Superior temporal gyrus (tissue), 1 donor: ENCODE results near the gene SCAPER.
"Not testable (repeated sequence)": the region's sequence is repeated elsewhere in the genome, so short reads cannot be mapped to it uniquely, and the experiment has no call there.

Source experiments
- DNase-seq: peaks from one replicate; pipeline ENCODE4 v3.0.0-alpha.2; 2016; ENCODE audit errors: extremely low spot score

SCAPER gene

DNA sequence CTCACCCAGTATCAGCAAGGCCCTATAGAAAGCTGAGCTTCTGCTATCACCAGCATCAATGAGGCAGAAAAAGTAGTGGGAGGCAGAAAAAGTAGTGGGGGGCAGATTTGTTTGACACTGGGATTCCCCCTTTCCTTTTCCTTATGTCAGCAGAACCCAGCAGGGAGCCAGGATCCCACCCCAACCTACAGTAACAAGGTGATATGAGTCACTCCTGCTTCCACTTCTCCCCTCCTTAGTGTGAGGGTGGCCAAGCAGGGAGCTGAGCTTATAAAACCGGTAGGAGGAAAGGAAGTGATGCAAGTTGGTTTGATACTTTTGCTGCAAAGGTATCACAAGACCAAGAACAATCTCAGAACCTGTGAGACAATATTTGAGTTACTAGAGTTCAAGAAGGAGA is 128.7 kb downstream of the SCAPER start:
- no peak for DNase-seq

DNA sequence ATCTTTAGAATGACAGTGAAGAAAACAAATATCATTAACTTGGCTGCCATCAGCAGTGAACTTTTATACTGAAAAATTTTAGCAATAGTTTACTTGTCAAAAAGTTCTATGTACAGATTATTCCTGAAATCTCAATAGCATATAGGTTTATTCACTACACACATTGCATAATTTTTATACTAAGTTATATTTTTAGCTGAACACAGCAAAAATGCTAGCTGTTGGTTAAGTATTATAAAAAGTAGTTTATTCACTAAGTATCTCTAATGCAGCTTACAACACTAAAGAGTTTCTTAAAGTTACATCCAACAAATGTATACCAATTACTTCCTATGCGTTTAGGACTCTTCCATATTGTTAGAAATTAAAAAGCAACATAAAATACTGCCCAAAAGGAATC is 131.9 kb downstream of the SCAPER start:
- DNase-seq, result no peak

DNA sequence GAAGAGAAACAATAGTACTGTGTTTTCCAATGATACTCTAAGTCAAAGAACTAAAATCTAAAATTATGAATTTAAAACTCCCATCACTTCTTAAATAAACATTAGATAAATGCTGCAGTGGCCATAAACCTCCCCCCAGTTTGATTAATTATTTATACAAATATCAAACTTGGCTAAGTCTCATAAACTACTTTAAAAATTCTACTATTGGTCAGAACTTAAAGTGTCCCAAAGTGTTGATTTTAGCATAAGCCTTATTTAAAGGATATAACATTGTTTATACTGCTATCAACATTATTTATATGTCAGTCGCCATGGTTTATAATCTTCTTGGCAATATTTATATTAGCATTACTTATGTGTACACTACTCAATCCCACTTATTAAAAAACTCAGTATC is 132.4 kb downstream of the SCAPER start:
- no peak for DNase-seq

DNA sequence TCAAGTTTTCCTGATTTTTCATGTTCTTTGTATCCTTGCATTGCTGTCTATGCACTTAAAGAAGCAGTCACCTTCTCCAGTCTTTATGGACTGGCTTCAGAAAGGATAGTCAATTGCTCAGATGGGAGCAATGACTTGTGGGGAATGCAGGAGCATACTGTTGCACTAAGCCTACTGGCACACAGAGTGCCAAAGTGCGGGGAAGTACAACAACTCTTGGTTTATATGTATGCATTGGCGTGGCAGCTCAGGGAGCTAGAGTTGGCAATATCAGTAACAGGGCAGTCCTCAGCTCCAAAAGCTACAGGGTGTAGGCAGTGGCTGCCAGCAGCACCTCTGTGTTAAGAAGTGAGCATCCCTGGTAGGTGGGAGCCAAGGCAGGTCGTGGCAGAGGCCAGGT is 141.1 kb downstream of the SCAPER start:
- no peak for DNase-seq

DNA sequence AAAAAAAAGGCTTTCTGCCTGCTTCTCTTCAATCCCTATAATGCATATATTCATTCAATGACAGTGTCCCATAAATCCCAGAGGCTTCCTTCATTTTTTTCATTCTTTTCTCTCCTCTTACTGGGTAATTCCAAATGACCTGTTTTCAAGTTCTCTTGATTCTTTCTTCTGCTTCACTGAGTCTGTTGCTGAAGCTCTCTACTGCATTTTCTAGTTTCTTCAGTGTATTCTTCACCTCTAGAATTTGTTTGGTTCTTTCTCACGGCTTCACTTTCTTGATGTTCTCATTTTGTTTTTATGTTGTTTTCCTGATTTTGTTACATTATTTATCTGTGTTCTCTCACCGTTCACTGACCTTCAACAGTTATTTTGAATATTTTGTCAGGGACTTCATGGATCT is 141.6 kb downstream of the SCAPER start:
- DNase-seq, result no peak

DNA sequence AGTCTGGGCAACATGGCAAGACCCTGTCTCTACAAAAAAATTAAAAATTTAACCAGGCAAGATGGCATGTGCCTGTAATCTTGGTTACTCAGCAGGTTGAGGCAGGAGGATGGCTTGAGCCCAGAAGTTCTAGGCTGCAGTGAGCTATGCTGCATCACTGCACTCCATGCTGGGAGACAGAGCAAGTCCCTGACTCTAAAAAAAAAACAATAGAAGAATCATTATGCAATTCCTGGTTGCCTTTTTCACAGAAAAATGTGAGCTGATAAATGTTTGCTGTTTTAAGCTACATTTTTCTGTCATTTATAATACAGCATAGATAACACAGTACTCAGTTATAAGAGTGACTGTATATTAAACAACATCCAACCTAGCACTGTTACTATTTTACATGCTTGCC is 148.8 kb downstream of the SCAPER start:
- DNase-seq, result no peak

DNA sequence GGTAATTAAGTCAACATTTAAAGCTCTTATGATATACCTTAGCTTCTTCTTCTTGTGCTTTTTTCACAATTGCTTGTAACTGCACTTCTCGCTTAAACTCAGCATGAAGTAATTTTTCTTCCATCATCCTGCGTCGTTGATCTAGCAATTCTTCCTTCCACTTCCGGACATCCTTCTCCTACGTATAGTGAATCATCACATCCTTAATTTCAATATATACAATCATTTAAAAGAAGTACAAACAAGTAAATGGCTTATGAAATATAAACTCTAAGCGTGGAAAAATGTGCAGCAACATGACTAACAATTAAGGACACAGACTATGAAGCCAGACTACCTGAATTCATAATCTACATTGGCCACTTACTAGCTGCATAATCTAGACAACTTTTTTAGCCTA is 151.4 kb downstream of the SCAPER start:
- no peak for DNase-seq

DNA sequence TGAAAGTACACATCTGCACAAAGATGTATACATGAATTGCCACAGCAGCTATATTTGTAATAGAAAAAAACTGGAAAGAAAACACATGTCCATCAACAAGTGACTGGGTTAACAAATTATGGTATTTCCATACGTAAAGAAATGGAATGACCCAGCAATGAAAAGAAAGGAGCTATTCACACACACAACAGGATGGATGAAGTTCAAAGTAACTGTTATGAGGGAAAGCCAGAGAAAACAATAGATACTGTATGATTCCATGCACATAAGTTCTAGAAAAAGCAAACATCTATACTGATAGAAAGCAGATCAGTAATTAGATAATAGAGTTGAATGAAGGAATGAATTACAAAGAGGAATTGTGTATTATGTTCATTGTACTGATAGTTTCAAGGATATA is 152.0 kb downstream of the SCAPER start:
- no peak for DNase-seq

DNA sequence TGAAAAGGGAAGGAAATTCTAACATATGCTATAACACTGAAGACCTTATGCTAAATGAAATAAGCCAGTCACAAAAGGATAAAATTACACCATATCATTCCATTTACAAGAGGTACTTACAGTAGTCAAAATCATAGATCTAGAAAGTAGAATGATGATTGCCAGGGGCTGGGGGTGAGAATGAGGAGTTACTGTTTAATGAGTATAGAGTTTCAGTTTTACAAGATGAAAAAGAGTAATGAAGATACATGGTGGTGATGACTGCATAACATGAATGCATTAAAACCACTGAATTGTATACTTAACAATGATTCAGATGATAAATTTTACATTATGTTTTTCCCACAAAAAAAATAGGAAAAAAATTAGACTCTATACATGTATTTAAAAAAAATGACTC is 152.6 kb downstream of the SCAPER start:
- DNase-seq, result no peak

DNA sequence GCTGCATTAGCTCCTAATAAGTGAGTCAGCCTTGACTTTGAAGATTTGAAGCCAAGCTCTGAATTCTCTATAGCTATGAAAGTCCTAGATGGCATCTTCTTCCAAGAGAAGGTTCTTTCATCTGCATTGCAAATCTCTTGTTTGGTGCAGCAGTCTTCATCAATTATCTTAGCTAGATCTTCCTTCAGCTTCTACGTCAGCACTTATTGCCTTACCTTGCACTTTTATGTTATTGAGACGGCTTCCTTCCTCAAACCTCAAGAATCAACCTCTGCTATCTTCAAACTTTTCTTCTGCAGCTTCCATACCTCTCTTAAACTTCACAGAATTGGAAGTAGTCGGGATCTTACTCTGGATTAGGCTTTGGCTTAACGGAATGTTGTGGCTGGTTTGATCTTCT is 167.6 kb downstream of the SCAPER start:
- no peak for DNase-seq

DNA sequence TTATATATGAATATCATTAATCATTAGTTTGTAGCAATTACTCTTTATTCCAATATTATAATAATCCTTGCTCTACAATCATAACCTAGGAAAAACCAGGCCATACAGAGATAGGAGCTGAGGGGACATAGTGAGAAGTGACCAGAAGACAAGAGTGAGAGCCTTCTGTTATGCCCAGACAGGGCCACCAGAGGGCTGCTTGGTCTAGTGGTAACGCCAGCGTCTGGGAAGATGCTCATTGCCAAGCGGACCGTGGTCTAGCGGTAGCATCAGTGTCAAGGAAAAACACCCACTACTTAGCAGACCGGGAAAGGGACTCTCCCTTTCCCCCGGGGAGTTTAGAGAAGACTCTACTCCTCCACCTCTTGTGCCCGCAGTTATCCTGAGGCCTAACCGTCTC is 172.8 kb downstream of the SCAPER start:
- DNase-seq, result not testable (repeated sequence)

DNA sequence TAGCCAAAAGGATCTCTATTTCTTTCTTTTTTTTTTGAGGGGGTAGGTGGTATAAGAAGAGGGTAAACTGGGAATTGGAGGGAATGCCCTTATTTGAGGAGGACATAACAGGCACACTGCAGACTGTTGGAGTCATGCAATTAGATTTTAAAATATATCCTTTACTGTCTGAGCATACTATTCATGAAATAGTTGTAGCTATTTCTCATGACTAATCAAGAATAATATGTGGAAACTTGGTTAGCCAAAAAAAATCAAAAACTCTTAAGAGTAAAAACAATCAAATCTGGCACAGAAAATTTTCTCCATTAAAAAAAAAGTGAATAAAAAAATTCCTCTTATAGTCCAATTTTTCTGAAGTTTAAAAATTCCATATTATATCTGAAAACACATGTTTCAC is 174.9 kb downstream of the SCAPER start:
- no peak for DNase-seq

DNA sequence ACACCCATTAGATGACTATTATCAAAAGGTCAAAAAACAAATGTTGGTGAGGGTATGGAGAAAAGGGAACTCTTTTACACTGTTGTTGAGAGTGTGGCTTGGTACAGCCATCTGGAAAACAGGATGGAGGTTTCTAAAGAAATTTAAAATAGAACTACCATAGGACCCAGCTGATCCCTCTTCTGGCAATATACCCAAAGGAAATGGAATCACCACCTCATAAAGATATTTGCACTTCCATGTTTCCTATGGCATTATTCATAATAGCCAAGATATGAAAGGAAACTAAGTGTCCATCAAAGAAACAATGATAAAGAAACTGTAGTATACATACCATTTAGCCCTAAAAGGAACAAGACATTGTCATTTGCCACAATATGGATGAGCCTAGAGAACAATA is 186.3 kb downstream of the SCAPER start:
- no peak for DNase-seq

DNA sequence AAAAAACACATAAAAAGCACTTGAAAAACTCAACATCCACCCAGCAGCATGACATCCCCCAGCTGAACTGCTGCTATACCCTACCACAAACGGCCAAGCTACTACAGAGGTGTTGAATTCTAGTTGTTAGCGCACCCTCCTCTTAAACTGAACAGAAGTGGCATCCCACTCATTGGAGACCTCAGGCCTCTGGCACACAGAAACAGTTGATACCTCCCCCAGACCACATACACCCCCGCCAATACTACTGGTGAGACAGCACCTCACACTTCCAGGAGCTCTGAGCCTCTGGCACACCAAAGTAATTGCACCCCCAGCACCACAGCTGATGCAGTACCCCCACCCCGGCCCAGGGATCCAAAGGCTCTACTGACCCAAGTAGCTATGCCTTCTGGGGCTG is 190.2 kb downstream of the SCAPER start:
- DNase-seq, result no peak

DNA sequence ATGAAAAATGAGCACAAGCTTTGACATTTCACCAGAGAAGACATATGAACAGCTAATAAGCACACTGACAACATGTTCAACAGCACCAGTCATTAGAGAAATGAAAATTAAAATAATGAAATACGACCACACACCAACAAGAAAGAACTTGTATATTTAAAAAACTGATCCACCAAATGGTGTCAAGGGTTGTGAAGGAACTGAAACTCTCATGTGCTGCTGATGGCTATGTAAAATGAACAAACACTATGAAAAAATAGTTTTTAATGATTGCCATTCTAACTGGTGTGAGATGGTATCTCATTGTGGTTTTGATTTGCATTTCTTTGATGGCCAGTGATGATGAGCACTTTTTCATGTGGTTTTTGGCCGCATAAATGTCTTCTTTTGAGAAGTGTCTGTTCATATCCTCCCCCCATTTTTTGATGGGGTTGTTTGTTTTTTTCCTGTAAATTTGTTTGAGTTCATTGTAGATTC is 193.8 kb downstream of the SCAPER start:
- no peak for DNase-seq

DNA sequence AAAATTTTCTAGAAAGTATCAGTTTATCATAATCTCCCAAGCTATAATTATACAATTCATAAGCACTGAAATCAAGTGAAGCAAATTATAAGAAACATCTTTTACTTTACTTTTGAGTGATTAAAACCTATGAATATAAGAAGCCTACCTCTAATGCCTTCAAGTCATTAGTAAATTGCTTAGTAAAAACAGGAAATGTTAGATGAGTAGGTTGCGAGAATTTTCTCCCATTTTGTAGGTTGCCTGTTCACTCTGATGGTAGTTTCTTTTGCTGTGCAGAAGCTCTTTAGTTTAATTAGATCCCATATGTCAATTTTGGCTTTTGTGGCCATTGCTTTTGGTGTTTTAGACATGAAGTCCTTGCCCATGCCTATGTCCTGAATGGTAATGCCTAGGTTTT is 201.1 kb downstream of the SCAPER start:
- not testable (repeated sequence) for DNase-seq

DNA sequence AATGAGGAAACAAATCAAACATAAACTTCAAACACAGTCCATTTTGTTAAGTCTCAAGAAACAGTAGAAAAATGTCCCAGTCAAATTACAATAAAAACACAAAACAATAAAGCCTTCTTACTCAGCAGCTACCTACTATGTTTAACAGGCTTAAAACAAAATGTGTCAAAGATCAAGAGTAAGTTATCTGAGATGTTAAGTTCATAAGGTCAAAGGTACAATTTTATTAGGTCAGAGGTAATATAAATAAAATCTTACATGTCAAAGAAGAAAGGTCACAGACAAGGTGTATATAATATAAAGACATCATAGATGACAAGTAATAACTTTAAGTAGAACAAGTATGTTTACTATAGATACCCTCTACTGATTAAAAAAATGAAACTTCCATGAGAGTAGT is 208.3 kb downstream of the SCAPER start:
- DNase-seq, result no peak

DNA sequence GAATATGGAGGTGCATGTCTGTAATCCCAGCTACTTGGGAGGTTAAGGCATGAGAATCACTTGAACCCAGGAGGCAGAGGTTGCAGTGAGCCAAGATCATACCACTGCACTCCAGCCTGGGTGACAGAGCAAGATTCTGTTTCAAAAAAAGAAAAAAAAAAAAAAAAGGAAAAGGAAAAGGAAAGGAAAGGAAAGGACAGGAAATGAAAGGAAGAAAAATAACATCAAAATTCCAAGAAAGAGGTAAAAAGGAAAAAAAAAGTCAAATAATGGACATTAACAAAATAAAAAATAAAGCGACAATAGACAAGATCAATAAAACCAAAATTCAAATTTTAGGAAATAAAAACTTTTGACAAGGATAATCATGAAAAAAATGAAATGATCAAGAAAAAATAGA is 212.6 kb downstream of the SCAPER start:
- not testable (repeated sequence) for DNase-seq

DNA sequence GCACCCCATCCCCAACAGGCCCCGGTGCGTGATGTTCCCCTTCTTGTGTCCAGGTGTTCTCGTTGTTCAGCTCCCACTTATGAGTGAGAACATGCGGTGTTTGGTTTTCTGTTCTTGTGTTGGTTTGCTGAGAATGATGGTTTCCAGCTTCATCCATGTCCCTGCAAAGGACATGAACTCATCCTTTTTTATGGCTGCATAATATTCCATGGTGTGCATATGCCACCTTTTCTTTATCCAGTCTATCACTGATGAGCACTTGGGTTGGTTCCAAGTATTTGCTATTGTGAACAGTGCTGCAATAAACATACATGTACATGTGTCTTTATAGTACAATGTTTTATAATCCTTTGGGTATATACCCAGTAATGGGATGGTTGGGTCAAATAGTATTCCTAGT is 217.5 kb downstream of the SCAPER start:
- DNase-seq, result not testable (repeated sequence)

DNA sequence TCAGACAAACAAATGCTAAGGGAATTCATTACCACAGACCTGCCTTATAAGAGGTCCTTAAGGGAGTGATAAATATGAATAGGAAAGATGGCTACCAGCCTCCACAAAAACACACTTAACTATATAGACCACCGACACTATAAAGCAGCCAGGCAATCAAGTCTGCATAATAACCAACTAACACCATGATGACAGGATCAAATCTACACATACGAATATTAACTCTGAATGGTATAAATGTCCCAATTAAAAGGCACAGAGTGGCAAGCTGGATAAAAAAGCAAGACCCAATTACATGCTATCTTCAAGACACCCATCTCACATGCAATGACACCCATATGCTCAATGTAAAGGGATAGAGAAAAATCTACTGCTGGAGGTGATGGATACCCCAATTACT is 221.1 kb downstream of the SCAPER start:
- DNase-seq, result no peak

DNA sequence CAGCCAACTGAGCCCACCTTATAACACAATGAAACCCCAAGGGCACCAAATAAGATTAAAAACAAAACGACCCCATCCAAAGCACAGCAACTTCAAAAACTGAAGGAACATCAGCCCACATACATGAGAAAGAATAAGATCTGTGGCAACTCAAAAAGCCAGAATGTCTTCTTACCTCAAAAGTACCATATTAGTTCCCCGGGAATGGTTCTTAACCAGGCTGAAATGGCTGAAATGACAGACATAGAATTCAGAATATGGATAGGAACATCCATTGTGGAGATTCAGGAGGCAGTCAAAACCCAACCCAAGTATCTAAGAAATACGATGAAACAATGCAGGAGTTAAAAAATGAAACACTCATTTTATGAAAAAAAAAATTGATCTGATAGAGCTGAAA is 222.3 kb downstream of the SCAPER start:
- DNase-seq, result no peak

DNA sequence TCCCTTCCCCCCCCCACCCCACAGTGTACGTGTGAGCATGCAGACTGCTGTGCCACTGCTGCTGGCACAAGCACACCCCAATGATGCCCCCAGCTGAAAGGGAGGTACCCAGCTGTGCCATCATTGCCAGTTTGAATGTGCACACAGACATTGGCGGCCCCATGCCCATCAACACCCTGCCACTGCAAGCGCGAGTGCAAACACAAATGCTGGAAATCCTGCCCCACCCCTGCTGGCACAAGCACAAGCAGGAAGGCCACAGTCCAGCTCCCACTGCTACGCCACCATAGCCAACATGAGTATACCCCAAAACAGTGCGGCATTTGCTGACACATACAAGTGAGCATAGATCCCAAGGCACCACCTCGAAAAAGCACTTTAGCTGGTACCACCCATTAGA is 222.9 kb downstream of the SCAPER start:
- DNase-seq, result no peak

DNA sequence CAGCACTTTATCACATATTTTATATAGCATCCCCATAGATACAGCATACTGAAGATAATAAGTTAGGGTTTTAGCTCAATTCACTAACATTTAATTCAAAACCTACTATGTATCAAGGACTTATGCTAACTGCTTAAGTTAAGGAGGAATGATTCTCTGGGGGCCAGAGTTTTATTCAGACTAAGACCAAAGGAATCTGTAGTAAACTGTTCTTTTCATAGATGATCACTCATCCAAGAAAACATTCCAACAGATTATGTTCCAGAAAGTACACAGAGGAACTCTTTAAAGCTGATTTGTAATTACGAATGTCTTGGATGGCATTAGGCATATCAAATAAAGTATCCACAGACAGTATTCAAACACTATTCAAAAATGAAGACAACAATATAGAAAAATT is 226.4 kb downstream of the SCAPER start:
- DNase-seq, result no peak

DNA sequence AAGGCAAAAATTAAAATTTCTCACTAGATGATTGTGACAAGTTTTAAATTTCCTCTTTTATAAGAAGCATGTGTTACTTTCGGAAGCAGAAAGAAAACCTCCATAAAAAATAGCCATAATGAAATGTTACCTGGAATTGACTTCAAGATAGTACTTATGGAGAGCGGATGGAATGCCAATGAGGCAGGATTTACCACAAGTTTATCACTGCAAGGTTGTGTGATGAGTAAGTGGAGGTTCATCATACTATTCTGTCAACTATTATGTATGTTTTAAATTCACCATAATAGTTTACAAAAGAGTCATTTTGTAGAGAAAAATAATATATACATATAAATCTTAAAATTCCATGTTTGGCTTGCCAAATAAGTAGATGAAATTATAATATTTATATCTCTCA is 230.3 kb downstream of the SCAPER start:
- no peak for DNase-seq
